NCI-H446 treated with DMSO at 0.1 percent for 48 hours (cell line): ENCODE measurements around the gene ATRIP.

Experiments
- DNase-seq: peaks from one replicate; lab custom pipeline; 2025; lab: John Stamatoyannopoulos, UW

ATRIP gene

GRCh38 chr3:48423883-48424695 lies 22.4 kb upstream of the ATRIP start:
- no peak for DNase-seq

- no peak for DNase-seq
Measured at GRCh38 chr3:48425281-48425812, 21.2 kb upstream of the ATRIP start.

- no peak for DNase-seq
Measured at GRCh38 chr3:48426401-48426909, 20.1 kb upstream of the ATRIP start.

- DNase-seq = no peak
Measured at GRCh38 chr3:48426944-48427629, 19.4 kb upstream of the ATRIP start.

- no peak for DNase-seq
Measured at GRCh38 chr3:48427630-48427962, 18.9 kb upstream of the ATRIP start.

- DNase-seq = no peak
Measured at GRCh38 chr3:48428088-48428571, 18.4 kb upstream of the ATRIP start.

- DNase-seq = no peak
Measured at GRCh38 chr3:48428572-48429316, 17.8 kb upstream of the ATRIP start.

GRCh38 chr3:48429317-48429959 lies 17.1 kb upstream of the ATRIP start:
- DNase-seq = no peak

GRCh38 chr3:48429960-48430707 lies 16.4 kb upstream of the ATRIP start, which contains the start of gene PLXNB1:
Gene PLXNB1, minus strand, starts transcription at chr3:48430086. Its CDS starts 5,475 bp downstream, at chr3:48424611.
- DNase-seq = no peak

GRCh38 chr3:48430708-48431101 lies 15.8 kb upstream of the ATRIP start:
- no peak for DNase-seq

GRCh38 chr3:48431224-48432029 lies 15.1 kb upstream of the ATRIP start:
- DNase-seq = no peak

- no peak for DNase-seq
Measured at GRCh38 chr3:48432411-48433371, 13.8 kb upstream of the ATRIP start.

GRCh38 chr3:48433472-48434118 lies 12.9 kb upstream of the ATRIP start:
- DNase-seq = no peak

GRCh38 chr3:48434591-48435222 lies 11.8 kb upstream of the ATRIP start:
- no peak for DNase-seq

GRCh38 chr3:48435223-48435595 lies 11.3 kb upstream of the ATRIP start:
- DNase-seq = no peak

GRCh38 chr3:48435774-48436476 lies 10.6 kb upstream of the ATRIP start:
- peak; percentile 21 for DNase-seq

GRCh38 chr3:48436477-48436787 lies 10.1 kb upstream of the ATRIP start:
- DNase-seq = no peak
